AG04450 (cell line): Measurements from ENCODE around the gene FXYD5. TPM values are rescaled to one million over a fixed set of nuclear protein-coding genes. Genes with fewer than 3 reads are reported as not detected.

Experiments
- CTCF ChIA-PET: fragments of 300-600, 350-600 bp; formaldehyde crosslinking; extraction: SDS; loops from one replicate; lab custom pipeline; 2022; ENCODE audit warnings: antibody characterized with exemption, inconsistent platforms; lab: Charles Lee
- POLR2A ChIA-PET: fragments of 350-600 bp; formaldehyde crosslinking; extraction: SDS; loops from one replicate; lab custom pipeline; 2021; ENCODE audit warnings: antibody characterized with exemption, inconsistent platforms; lab: Yijun Ruan, JAX
- DNase-seq: peaks from one replicate; pipeline ENCODE4 v3.0.0-alpha.2; 2011; ENCODE audit warnings: low read depth, low spot score
- H3K27ac ChIP-seq: one replicate; pipeline ENCODE4 v1.5.1; 2012; ENCODE audit warnings: low read depth, low read length, control low read depth
- H3K27me3 ChIP-seq: one replicate; pipeline ENCODE4 v1.6.0; 2012; ENCODE audit warnings: low read length; ENCODE audit not compliant: control insufficient read depth, insufficient read depth
- H3K4me3 ChIP-seq: 2 replicates; pipeline ENCODE4 v1.5.1; 2011; ENCODE audit warnings: mild to moderate bottlenecking, low read depth, low read length, control low read depth
- H3K9me3 ChIP-seq: 2 replicates; pipeline ENCODE4 v1.5.1; 2012; ENCODE audit warnings: low read length; ENCODE audit not compliant: control insufficient read depth, insufficient read depth
- CTCF ChIP-seq: IDR thresholded peaks from 2 replicates; pipeline ENCODE4 v1.5.1; 2011; ENCODE audit warnings: low read depth, low read length, control low read depth, inconsistent platforms
- polyA plus RNA-seq: library from polyadenylated mRNA; depleted of rRNA; stranded (reverse); fragments of >200 nt; gene quantifications from 2 replicates; pipeline ENCODE4 v1.2.3, GENCODE V29; 2011

Gene FXYD5
- polyA plus RNA-seq, 1 experiment: 80.3 TPM

- ChIA-PET POLR2A (no interaction called here), CTCF (interaction anchor here (0.6 kb wide), 1 partner anchor 34 kb away, joined by 6 read pairs; no protein-coding TSS in a partner anchor)
- TF ChIP-seq CTCF: no peak
- no peak for DNase-seq
- Histone ChIP-seq H3K4me3 (no peak overlapping the region), H3K27ac (no peak overlapping the region), H3K9me3 (peaks cover 12% of the 10 kb centered on the region), H3K27me3 (peaks cover 3% of the 10 kb centered on the region)
Observed at GRCh38 chr19:35106898-35107541, 47.5 kb upstream of the FXYD5 start.

GRCh38 chr19:35107545-35107944 lies 47.0 kb upstream of the FXYD5 start:
- no peak for TF ChIP-seq CTCF
- H3K27me3 ChIP-seq: peaks cover 3% of the 10 kb centered on the region
- H3K4me3 ChIP-seq: no peak overlapping the region
- ChIA-PET POLR2A (no interaction called here), CTCF (interaction anchor here (0.6 kb wide), 1 partner anchor 16 kb away, joined by 3 read pairs; no protein-coding TSS in a partner anchor)
- no peak for DNase-seq
- H3K27ac ChIP-seq: no peak overlapping the region
- peaks cover 12% of the 10 kb centered on the region for H3K9me3 ChIP-seq

- ChIA-PET CTCF (no interaction called here), POLR2A (no interaction called here)
- H3K4me3 ChIP-seq: no peak overlapping the region
- peaks cover 3% of the 10 kb centered on the region for H3K27me3 ChIP-seq
- H3K9me3 ChIP-seq: peaks cover 12% of the 10 kb centered on the region
- no peak overlapping the region for H3K27ac ChIP-seq
- DNase-seq: no peak
- TF ChIP-seq CTCF: no peak
Observed at GRCh38 chr19:35108730-35109129, 45.8 kb upstream of the FXYD5 start.

GRCh38 chr19:35109395-35110112 lies 45.0 kb upstream of the FXYD5 start:
- peaks cover 12% of the 10 kb centered on the region for H3K9me3 ChIP-seq
- DNase-seq: no peak
- no peak for TF ChIP-seq CTCF
- ChIA-PET CTCF (interaction anchor here (1.5 kb wide), 1 partner anchor 40 kb away, joined by 3 read pairs; no protein-coding TSS in a partner anchor), POLR2A (no interaction called here)
- H3K4me3 ChIP-seq: no peak overlapping the region
- no peak overlapping the region for H3K27ac ChIP-seq
- H3K27me3 ChIP-seq: peaks cover 3% of the 10 kb centered on the region

- no peak overlapping the region for H3K4me3 ChIP-seq
- no peak overlapping the region for H3K27ac ChIP-seq
- peaks cover 5% of the 10 kb centered on the region for H3K9me3 ChIP-seq
- TF ChIP-seq CTCF: no peak
- DNase-seq: no peak
- CTCF ChIA-PET: interaction anchor here (0.7 to 1.5 kb wide), 4 partner anchors 21 to 44 kb away, joined by 3 to 7 read pairs (median 4); partner anchors contain the start of gene LGI4
- POLR2A ChIA-PET: no interaction called here
- peaks cover 3% of the 10 kb centered on the region for H3K27me3 ChIP-seq
Observed at GRCh38 chr19:35110974-35111373, 43.6 kb upstream of the FXYD5 start.
